Suprapubic skin (tissue), 4 donors: ENCODE results near the gene CCDC170. TPM values are rescaled to one million over a fixed set of nuclear protein-coding genes. Genes with fewer than 3 reads are reported as not detected.

Source experiments
- DNase-seq, 2 donors: peaks; one replicate each; pipeline ENCODE4 v3.0.0-alpha.2; 2019; ENCODE audit warnings: low spot score in 2 of 2
- H3K27ac ChIP-seq: fragments of 200-600 bp; sonication (generic); one replicate; pipeline ENCODE4 v1.5.1; 2019
- H3K27me3 ChIP-seq: fragments of 200-600 bp; sonication (generic); one replicate; pipeline ENCODE4 v1.5.1; 2019
- H3K36me3 ChIP-seq: fragments of 200-600 bp; sonication (generic); one replicate; pipeline ENCODE4 v1.5.1; 2019
- H3K4me1 ChIP-seq: fragments of 200-600 bp; sonication (generic); one replicate; pipeline ENCODE4 v1.5.1; 2019
- H3K4me3 ChIP-seq: fragments of 200-600 bp; sonication (generic); one replicate; pipeline ENCODE4 v1.5.1; 2019; ENCODE audit warnings: mild to moderate bottlenecking
- H3K9me3 ChIP-seq: fragments of 200-600 bp; sonication (generic); one replicate; pipeline ENCODE4 v1.5.1; 2019
- EP300 ChIP-seq: sonication (generic); formaldehyde crosslinking; IDR thresholded peaks from one replicate; pipeline ENCODE4 v1.6.1; 2017; ENCODE audit warnings: antibody characterized with exemption
- POLR2A ChIP-seq, 2 donors: fragments of 450-650 bp; IDR thresholded peaks; one replicate each; pipeline ENCODE4 v1.6.1; 2017; ENCODE audit warnings: antibody characterized with exemption in 2 of 2, mild to moderate bottlenecking in 2 of 2, moderate library complexity in 2 of 2
- POLR2AphosphoS5 ChIP-seq, 3 donors: sonication (generic); formaldehyde crosslinking; IDR thresholded peaks; one replicate each; pipeline ENCODE4 v1.6.1; 2017; ENCODE audit warnings: antibody characterized with exemption in 3 of 3
- WGBS: methylation state at CpG from one replicate; pipeline ENCODE4 v1.1.5; 2018; 5-methylcytosine and 5-hydroxymethylcytosine counted together
- total RNA-seq, 4 donors: library from RNA; depleted of rRNA; stranded (reverse); fragments of >200 nt; gene quantifications; one replicate each; pipeline ENCODE4 v1.1.0, GENCODE V29; 2016
- TF ChIP-seq, protein P1 (sequence below), 2 donors: fragments of 200-600 bp in 1 of 2; fragments of 450-650 bp in 1 of 2; sonication (generic) in 1 of 2; IDR thresholded peaks; one replicate each; pipeline ENCODE4 v1.5.1; 2016 to 2019; ENCODE audit warnings: antibody characterized with exemption in 2 of 2, mild to moderate bottlenecking in 1 of 2, moderate library complexity in 1 of 2

The CCDC170 gene
- total RNA-seq, 4 donors from 2014 or later: 0.16 to 0.89 (median 0.24) TPM

DNA sequence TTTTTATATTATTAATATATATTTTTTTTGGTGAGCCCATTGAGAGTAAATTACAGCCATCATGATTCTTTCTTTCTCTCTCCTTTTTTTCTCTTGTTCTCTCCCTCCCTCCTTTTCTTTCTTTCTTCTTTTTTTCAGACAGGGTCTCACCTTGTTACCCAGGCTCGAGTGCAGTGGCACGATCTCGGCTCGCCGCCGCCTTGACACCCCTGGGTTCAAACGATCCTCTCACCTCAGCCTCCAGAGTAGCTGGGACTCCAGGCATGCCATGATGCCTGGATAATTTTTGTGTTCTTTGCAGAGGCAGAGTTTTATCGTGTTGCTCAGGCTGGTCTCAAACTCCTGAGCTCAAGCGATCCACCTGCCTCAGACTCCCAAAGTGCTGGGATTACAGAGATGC is 1.6 kb downstream of the CCDC170 start:
- WGBS: 96% methylated on average over 9 of the region's 9 CpGs
- no peak overlapping the region for H3K27ac ChIP-seq
- H3K27me3 ChIP-seq: no peaks in the 10 kb centered on the region
- no peaks in the 10 kb centered on the region for H3K9me3 ChIP-seq
- no peak for DNase-seq
- H3K4me1 ChIP-seq: peaks cover 21% of the 10 kb centered on the region
- TF ChIP-seq EP300: no peak
- TF ChIP-seq POLR2A (IDR thresholded peaks at IDR 0.05): no peak
- TF ChIP-seq POLR2AphosphoS5 (IDR thresholded peaks at IDR 0.05): no peak
- TF ChIP-seq, protein P1, sequence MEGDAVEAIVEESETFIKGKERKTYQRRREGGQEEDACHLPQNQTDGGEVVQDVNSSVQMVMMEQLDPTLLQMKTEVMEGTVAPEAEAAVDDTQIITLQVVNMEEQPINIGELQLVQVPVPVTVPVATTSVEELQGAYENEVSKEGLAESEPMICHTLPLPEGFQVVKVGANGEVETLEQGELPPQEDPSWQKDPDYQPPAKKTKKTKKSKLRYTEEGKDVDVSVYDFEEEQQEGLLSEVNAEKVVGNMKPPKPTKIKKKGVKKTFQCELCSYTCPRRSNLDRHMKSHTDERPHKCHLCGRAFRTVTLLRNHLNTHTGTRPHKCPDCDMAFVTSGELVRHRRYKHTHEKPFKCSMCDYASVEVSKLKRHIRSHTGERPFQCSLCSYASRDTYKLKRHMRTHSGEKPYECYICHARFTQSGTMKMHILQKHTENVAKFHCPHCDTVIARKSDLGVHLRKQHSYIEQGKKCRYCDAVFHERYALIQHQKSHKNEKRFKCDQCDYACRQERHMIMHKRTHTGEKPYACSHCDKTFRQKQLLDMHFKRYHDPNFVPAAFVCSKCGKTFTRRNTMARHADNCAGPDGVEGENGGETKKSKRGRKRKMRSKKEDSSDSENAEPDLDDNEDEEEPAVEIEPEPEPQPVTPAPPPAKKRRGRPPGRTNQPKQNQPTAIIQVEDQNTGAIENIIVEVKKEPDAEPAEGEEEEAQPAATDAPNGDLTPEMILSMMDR (IDR thresholded peaks at IDR 0.05): no peak
- H3K4me3 ChIP-seq: no peak overlapping the region
- H3K36me3 ChIP-seq: no peaks in the 10 kb centered on the region

GRCh38 chr6:151497905-151498304 is 4.1 kb downstream of the CCDC170 start:
- Histone ChIP-seq H3K9me3 (no peaks in the 10 kb centered on the region), H3K36me3 (no peaks in the 10 kb centered on the region), H3K4me3 (no peak overlapping the region), H3K27ac (no peak overlapping the region), H3K4me1 (peaks cover 21% of the 10 kb centered on the region), H3K27me3 (no peaks in the 10 kb centered on the region)
- no peak for DNase-seq
- TF ChIP-seq, protein P1 (IDR thresholded peaks at IDR 0.05): no peak
- TF ChIP-seq POLR2A (IDR thresholded peaks at IDR 0.05) (no peak), POLR2AphosphoS5 (IDR thresholded peaks at IDR 0.05) (no peak), EP300 (no peak)

GRCh38 chr6:151498327-151498726 is 4.5 kb downstream of the CCDC170 start:
- DNase-seq: no peak
- Histone ChIP-seq H3K9me3 (no peaks in the 10 kb centered on the region), H3K27me3 (no peaks in the 10 kb centered on the region), H3K27ac (no peak overlapping the region), H3K4me3 (no peak overlapping the region), H3K36me3 (no peaks in the 10 kb centered on the region), H3K4me1 (peaks cover 16% of the 10 kb centered on the region)
- TF ChIP-seq POLR2A (IDR thresholded peaks at IDR 0.05): no peak
- no peak for TF ChIP-seq EP300
- TF ChIP-seq POLR2AphosphoS5 (IDR thresholded peaks at IDR 0.05): no peak
- TF ChIP-seq, protein P1 (IDR thresholded peaks at IDR 0.05): no peak
- WGBS: 69% methylated on average over 1 of the region's 1 CpG

GRCh38 chr6:151499551-151499950 is 5.7 kb downstream of the CCDC170 start:
- Histone ChIP-seq H3K36me3 (no peaks in the 10 kb centered on the region), H3K4me3 (no peak overlapping the region), H3K9me3 (no peaks in the 10 kb centered on the region), H3K27ac (no peak overlapping the region), H3K4me1 (peaks cover 6% of the 10 kb centered on the region), H3K27me3 (no peaks in the 10 kb centered on the region)
- no peak for DNase-seq
- no peak for TF ChIP-seq EP300
- no peak for TF ChIP-seq POLR2AphosphoS5 (IDR thresholded peaks at IDR 0.05)
- TF ChIP-seq, protein P1 (IDR thresholded peaks at IDR 0.05): no peak
- no peak for TF ChIP-seq POLR2A (IDR thresholded peaks at IDR 0.05)
- 62% methylated on average over 5 of the region's 5 CpGs for WGBS

DNA sequence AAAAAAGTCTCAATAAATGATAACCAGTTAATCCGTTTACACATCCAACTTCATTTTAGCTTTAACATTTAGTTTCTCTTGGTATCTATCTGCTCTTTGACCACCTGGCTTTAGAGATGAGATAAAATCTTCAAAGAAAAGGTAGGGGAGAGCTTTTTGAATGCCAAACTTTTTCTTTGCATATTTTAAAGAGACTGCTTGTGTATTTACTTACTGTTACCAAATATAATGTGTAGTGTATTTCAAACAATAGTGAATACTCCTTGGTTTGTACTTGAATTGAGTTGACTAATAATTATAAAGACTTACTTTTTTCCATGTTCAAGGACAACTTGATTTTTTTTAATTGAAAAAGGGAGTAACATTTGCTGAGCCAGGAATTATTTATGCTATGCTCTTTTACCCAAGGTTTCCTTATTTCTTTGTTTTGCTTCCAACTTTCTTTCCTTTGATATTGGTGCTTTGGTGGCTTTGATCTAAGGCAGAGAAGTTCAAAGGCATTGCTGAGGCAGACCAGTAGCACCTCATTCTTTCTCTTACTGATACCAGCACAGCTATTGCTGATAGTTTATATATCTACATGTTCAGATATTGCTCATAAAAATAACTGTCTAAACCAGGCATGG is 7.8 kb downstream of the CCDC170 start:
- DNase-seq: no peak
- Histone ChIP-seq H3K4me1 (no peaks in the 10 kb centered on the region), H3K27me3 (no peaks in the 10 kb centered on the region), H3K4me3 (no peak overlapping the region), H3K36me3 (no peaks in the 10 kb centered on the region), H3K9me3 (no peaks in the 10 kb centered on the region), H3K27ac (no peak overlapping the region)
- WGBS: 78% methylated on average over 1 of the region's 1 CpG
- no peak for TF ChIP-seq POLR2A (IDR thresholded peaks at IDR 0.05)
- TF ChIP-seq, protein P1 (IDR thresholded peaks at IDR 0.05): no peak
- no peak for TF ChIP-seq POLR2AphosphoS5 (IDR thresholded peaks at IDR 0.05)
- TF ChIP-seq EP300: no peak
